Stimulated activated CD8-positive, alpha-beta memory T cell treated with anti-CD3 and anti-CD28 coated beads, Interleukin-2, amount 100 ng/mL, for 48 hours (primary cell): ENCODE results near the gene EXTL1.

Experiments used
- DNase-seq, 2 donors: peaks; one replicate each; pipeline ENCODE4 v3.0.0-alpha.2; 2020; ENCODE audit warnings: low read depth in 2 of 2

The EXTL1 gene

GRCh38 chr1:26023009-26023408 is 1.4 kb downstream of the EXTL1 start:
- DNase-seq = no peak

- DNase-seq = no peak
Measured at GRCh38 chr1:26023826-26024225, 2.3 kb downstream of the EXTL1 start.

- DNase-seq = no peak
Measured at GRCh38 chr1:26025060-26025459, 3.5 kb downstream of the EXTL1 start.

- DNase-seq = no peak
Measured at GRCh38 chr1:26025517-26025916, 3.9 kb downstream of the EXTL1 start.

GRCh38 chr1:26027716-26028489 is 6.3 kb downstream of the EXTL1 start:
- DNase-seq = no peak

GRCh38 chr1:26028490-26028980 is 7.0 kb downstream of the EXTL1 start:
- no peak for DNase-seq

GRCh38 chr1:26029054-26029863 is 7.7 kb downstream of the EXTL1 start:
- DNase-seq = no peak

GRCh38 chr1:26029864-26030481 is 8.4 kb downstream of the EXTL1 start:
- DNase-seq = no peak

GRCh38 chr1:26031196-26031595 is 9.6 kb downstream of the EXTL1 start:
- DNase-seq = no peak

- no peak for DNase-seq
Measured at GRCh38 chr1:26031611-26032220, 10.1 kb downstream of the EXTL1 start.

GRCh38 chr1:26032656-26033357 is 11.2 kb downstream of the EXTL1 start:
- DNase-seq = no peak

- no peak for DNase-seq
Measured at GRCh38 chr1:26034504-26035202, 13.1 kb downstream of the EXTL1 start.

GRCh38 chr1:26035203-26035958 is 13.8 kb downstream of the EXTL1 start:
- peak; percentile 86 to 90 for DNase-seq

- peak; percentile 65 to 73 for DNase-seq
Measured at GRCh38 chr1:26035959-26036755, 14.6 kb downstream of the EXTL1 start.

GRCh38 chr1:26036756-26037281 is 15.2 kb downstream of the EXTL1 start:
- DNase-seq = no peak

- no peak for DNase-seq
Measured at GRCh38 chr1:26037904-26038303, 16.3 kb downstream of the EXTL1 start.

- no peak for DNase-seq
Measured at GRCh38 chr1:26038477-26038876, 16.9 kb downstream of the EXTL1 start.

GRCh38 chr1:26038904-26039303 is 17.3 kb downstream of the EXTL1 start:
- no peak for DNase-seq

- DNase-seq = no peak
Measured at GRCh38 chr1:26041401-26041800, 19.8 kb downstream of the EXTL1 start.
